ENCODE measurements around the gene EVL. TPM values are rescaled to one million over a fixed set of nuclear protein-coding genes. Genes with fewer than 3 reads are reported as not detected.

Gene EVL
- total RNA-seq, 1 experiment from 2014 or later: 82.9 TPM

DNA sequence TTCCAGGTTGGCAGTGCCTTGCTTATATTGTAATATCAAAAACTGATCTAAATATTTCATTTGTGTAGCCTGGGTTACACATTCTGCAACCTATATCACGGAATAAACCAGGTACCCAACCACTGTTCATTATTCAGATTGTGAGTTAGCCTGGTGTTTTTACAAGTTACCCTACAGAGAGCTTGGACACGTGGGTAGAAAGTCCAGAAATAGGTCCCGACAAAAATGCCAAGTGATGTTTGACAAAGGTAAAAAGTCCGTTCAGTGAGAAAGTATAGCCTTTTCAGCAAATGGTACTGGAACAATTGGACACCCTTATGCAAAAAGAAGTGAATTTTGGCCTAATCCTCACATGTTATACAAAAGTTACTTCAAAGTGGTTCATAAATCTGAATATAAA, 17.6 kb upstream of the EVL start:
- H3K27me3 ChIP-seq (replicated peaks; ENCODE audit: insufficient read depth, low read depth, low read length, poor library complexity): no peaks in the 10 kb centered on the region
- no peak for TF ChIP-seq CTCF (conservative IDR thresholded peaks at IDR 0.05; ENCODE audit: low read depth, low read length)
- TF ChIP-seq EZH2 (IDR thresholded peaks at IDR 0.05; ENCODE audit: borderline replicate concordance, low read depth, low read length, poor library complexity, severe bottlenecking): no peak
- CTCF ChIA-PET: no interaction called here
- intact Hi-C loops (cut with micrococcal nuclease; ENCODE audit: unreplicated experiment): no loop called here
- DNase-seq (ENCODE audit: low spot score): no peak
- no peaks in the 10 kb centered on the region for H3K36me3 ChIP-seq (ENCODE audit: insufficient read depth, low read length, poor library complexity, severe bottlenecking)
- no peak overlapping the region for H3K4me3 ChIP-seq (ENCODE audit: low read depth, low read length, poor library complexity, severe bottlenecking)
- H3K4me1 ChIP-seq (ENCODE audit: insufficient read depth, low read length, poor library complexity, severe bottlenecking): no peaks in the 10 kb centered on the region
- no TSS peak for BruUV-seq (replicated peaks)
- H3K27ac ChIP-seq (ENCODE audit: low read depth, low read length, poor library complexity, severe bottlenecking): no peak overlapping the region
- POLR2A ChIA-PET (ENCODE audit: low non-redundant PET): no interaction called here
- no peaks in the 10 kb centered on the region for H3K9me3 ChIP-seq (ENCODE audit: low read depth, low read length, poor library complexity, severe bottlenecking)

DNA sequence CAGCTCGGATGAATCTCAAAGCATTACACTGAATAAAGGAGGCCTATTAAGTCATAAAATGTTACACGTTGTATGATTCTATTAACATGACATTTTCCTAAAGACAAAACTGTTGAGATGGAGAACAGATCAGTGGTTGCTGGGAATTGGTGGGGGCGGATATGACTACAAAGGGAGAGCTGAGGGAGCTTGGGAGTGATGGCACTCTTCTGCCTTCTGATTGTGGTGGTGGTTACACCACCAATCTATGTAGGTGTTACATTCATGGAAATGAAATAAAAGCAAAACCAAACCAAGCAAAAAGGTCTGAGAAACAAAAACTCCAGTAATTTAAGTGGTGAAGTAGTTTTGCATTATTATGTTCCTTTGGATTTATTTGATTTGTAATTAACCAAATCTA, 16.4 kb upstream of the EVL start:
- DNase-seq (ENCODE audit: low spot score): no peak

GRCh38 chr14:100049220-100049619, 16.0 kb upstream of the EVL start:
- no TSS peak for BruUV-seq (replicated peaks)
- intact Hi-C loops (cut with micrococcal nuclease; ENCODE audit: unreplicated experiment): no loop called here
- POLR2A ChIA-PET (ENCODE audit: low non-redundant PET): no interaction called here
- DNase-seq (ENCODE audit: low spot score): no peak
- Histone ChIP-seq H3K4me3 (ENCODE audit: low read depth, low read length, poor library complexity, severe bottlenecking) (no peak overlapping the region), H3K9me3 (ENCODE audit: low read depth, low read length, poor library complexity, severe bottlenecking) (no peaks in the 10 kb centered on the region), H3K4me1 (ENCODE audit: insufficient read depth, low read length, poor library complexity, severe bottlenecking) (no peaks in the 10 kb centered on the region), H3K27me3 (replicated peaks; ENCODE audit: insufficient read depth, low read depth, low read length, poor library complexity) (no peaks in the 10 kb centered on the region), H3K27ac (ENCODE audit: low read depth, low read length, poor library complexity, severe bottlenecking) (no peak overlapping the region), H3K36me3 (ENCODE audit: insufficient read depth, low read length, poor library complexity, severe bottlenecking) (no peaks in the 10 kb centered on the region)
- CTCF ChIA-PET: no interaction called here
- TF ChIP-seq EZH2 (IDR thresholded peaks at IDR 0.05; ENCODE audit: borderline replicate concordance, low read depth, low read length, poor library complexity, severe bottlenecking) (no peak), CTCF (conservative IDR thresholded peaks at IDR 0.05; ENCODE audit: low read depth, low read length) (no peak)

More for the DNA sequence above, 16.4 kb upstream of the EVL start:
- Histone ChIP-seq H3K4me3 (ENCODE audit: low read depth, low read length, poor library complexity, severe bottlenecking) (no peak overlapping the region), H3K4me1 (ENCODE audit: insufficient read depth, low read length, poor library complexity, severe bottlenecking) (no peaks in the 10 kb centered on the region), H3K27ac (ENCODE audit: low read depth, low read length, poor library complexity, severe bottlenecking) (no peak overlapping the region), H3K36me3 (ENCODE audit: insufficient read depth, low read length, poor library complexity, severe bottlenecking) (no peaks in the 10 kb centered on the region), H3K27me3 (replicated peaks; ENCODE audit: insufficient read depth, low read depth, low read length, poor library complexity) (no peaks in the 10 kb centered on the region), H3K9me3 (ENCODE audit: low read depth, low read length, poor library complexity, severe bottlenecking) (no peaks in the 10 kb centered on the region)
- CTCF ChIA-PET: no interaction called here
- TF ChIP-seq EZH2 (IDR thresholded peaks at IDR 0.05; ENCODE audit: borderline replicate concordance, low read depth, low read length, poor library complexity, severe bottlenecking): no peak
- TF ChIP-seq CTCF (conservative IDR thresholded peaks at IDR 0.05; ENCODE audit: low read depth, low read length): no peak
- POLR2A ChIA-PET (ENCODE audit: low non-redundant PET): no interaction called here
- BruUV-seq (replicated peaks): no TSS peak
- intact Hi-C loops (cut with micrococcal nuclease; ENCODE audit: unreplicated experiment): no loop called here
